Mesenchymal stem cell (in vitro differentiated cells and primary cell): ENCODE measurements around the gene RABL2B.

Experiments
- DNase-seq: peaks from one replicate; pipeline ENCODE4 v3.0.0-alpha.2; 2013
- H2AFZ ChIP-seq: one replicate; pipeline ENCODE4 v1.6.1; 2013; ENCODE audit warnings: low read depth, mild to moderate bottlenecking, control low read depth, inconsistent platforms, low read length, moderate library complexity
- H2AK5ac ChIP-seq: 2 replicates; pipeline ENCODE4 v1.6.1; 2013; ENCODE audit warnings: low read length, moderate library complexity, mild to moderate bottlenecking, inconsistent platforms; ENCODE audit not compliant: severe bottlenecking
- H2BK120ac ChIP-seq: one replicate; pipeline ENCODE4 v1.6.1; 2013; ENCODE audit warnings: low read depth, mild to moderate bottlenecking, inconsistent platforms, low read length, moderate library complexity
- H2BK12ac ChIP-seq, 2 experiments: one replicate each; pipeline ENCODE4 v1.6.1; 2013; ENCODE audit warnings: inconsistent platforms in 2 of 2, low read length in 2 of 2, mild to moderate bottlenecking in 2 of 2, moderate library complexity in 2 of 2, control low read depth in 1 of 2
- H2BK15ac ChIP-seq: one replicate; pipeline ENCODE4 v1.6.1; 2013; ENCODE audit warnings: mild to moderate bottlenecking, low read depth, inconsistent platforms; ENCODE audit not compliant: poor library complexity, severe bottlenecking
- H2BK5ac ChIP-seq: 2 replicates; pipeline ENCODE4 v1.6.1; 2013; ENCODE audit warnings: low read depth, mild to moderate bottlenecking, low read length, control low read depth, inconsistent platforms; ENCODE audit not compliant: poor library complexity, severe bottlenecking
- H3K14ac ChIP-seq, 2 experiments: one replicate each; pipeline ENCODE4 v1.6.1; 2013; ENCODE audit warnings: inconsistent platforms in 2 of 2, low read length in 2 of 2, control low read depth in 1 of 2, mild to moderate bottlenecking in 1 of 2, moderate library complexity in 1 of 2
- H3K18ac ChIP-seq, 2 experiments: one replicate each; pipeline ENCODE4 v1.6.1; 2013; ENCODE audit warnings: inconsistent platforms in 2 of 2, low read length in 2 of 2, control low read depth in 1 of 2, low read depth in 1 of 2, mild to moderate bottlenecking in 1 of 2
- H3K23ac ChIP-seq, 2 experiments: one replicate each; pipeline ENCODE4 v1.6.1; 2013; ENCODE audit warnings: inconsistent platforms in 2 of 2, low read length in 2 of 2, mild to moderate bottlenecking in 2 of 2, moderate library complexity in 2 of 2, control low read depth in 1 of 2
- H3K27ac ChIP-seq: 2 replicates; pipeline ENCODE4 v1.5.1; 2013; ENCODE audit warnings: mild to moderate bottlenecking, moderate library complexity, low read length, control low read depth, inconsistent platforms; ENCODE audit not compliant: poor library complexity, severe bottlenecking
- H3K27me3 ChIP-seq, 2 experiments: 2 replicates each; pipeline versions ENCODE4 v1.6.1 to v1.7.0; 2013; ENCODE audit warnings: low read length in 2 of 2, mild to moderate bottlenecking in 2 of 2, moderate library complexity in 2 of 2, control low read depth in 1 of 2, inconsistent platforms in 1 of 2; ENCODE audit not compliant: control insufficient read depth in 1 of 2, insufficient read depth in 1 of 2
- H3K36me3 ChIP-seq, 2 experiments: 2 replicates each; pipeline versions ENCODE4 v1.6.1 to v1.7.0; 2013; ENCODE audit warnings: low read length in 2 of 2, control low read depth in 1 of 2, inconsistent platforms in 1 of 2, low read depth in 1 of 2, mild to moderate bottlenecking in 1 of 2; ENCODE audit not compliant: insufficient read depth in 2 of 2, control insufficient read depth in 1 of 2
- H3K4ac ChIP-seq, 2 experiments: one replicate each; pipeline ENCODE4 v1.6.1; 2013; ENCODE audit warnings: inconsistent platforms in 2 of 2, low read length in 2 of 2, mild to moderate bottlenecking in 2 of 2, moderate library complexity in 2 of 2, control low read depth in 1 of 2, low read depth in 1 of 2
- H3K4me1 ChIP-seq: 2 replicates; pipeline ENCODE4 v1.6.1; 2013; ENCODE audit warnings: low read depth, low read length, control low read depth; ENCODE audit not compliant: control insufficient read depth, insufficient read depth
- H3K4me2 ChIP-seq: 2 replicates; pipeline ENCODE4 v1.6.1; 2013; ENCODE audit warnings: low read length, mild to moderate bottlenecking, inconsistent platforms; ENCODE audit not compliant: poor library complexity, severe bottlenecking
- H3K4me3 ChIP-seq, 2 experiments: 2 replicates each; pipeline versions ENCODE4 v1.5.1 to v1.7.0; 2013; ENCODE audit warnings: low read length in 2 of 2, mild to moderate bottlenecking in 2 of 2, control low read depth in 1 of 2, low read depth in 1 of 2; ENCODE audit not compliant: insufficient read depth in 1 of 2
- H3K79me1 ChIP-seq: replicated peaks from 2 replicates; pipeline ENCODE4 v1.6.1; 2013; ENCODE audit warnings: mild to moderate bottlenecking, control low read depth, low read length, inconsistent platforms; ENCODE audit not compliant: poor library complexity, severe bottlenecking
- H3K9ac ChIP-seq: 2 replicates; pipeline ENCODE4 v1.7.0; 2013; ENCODE audit warnings: mild to moderate bottlenecking, low read length, moderate library complexity
- H3K9me3 ChIP-seq: 2 replicates; pipeline ENCODE4 v1.7.0; 2013; ENCODE audit warnings: mild to moderate bottlenecking, low read length; ENCODE audit not compliant: control insufficient read depth
- H4K8ac ChIP-seq: one replicate; pipeline ENCODE4 v1.6.1; 2013; ENCODE audit warnings: inconsistent platforms, mild to moderate bottlenecking, low read length, moderate library complexity
- H4K91ac ChIP-seq: one replicate; pipeline ENCODE4 v1.6.1; 2013; ENCODE audit warnings: mild to moderate bottlenecking, low read length, inconsistent platforms
- whole genome bisulfite sequencing: methylation state at CpG from one replicate; pipeline ENCODE4 v1.1.7; 2013; ENCODE audit warnings: mixed read lengths; 5-methylcytosine and 5-hydroxymethylcytosine counted together

Gene RABL2B

GRCh38 chr22:50722048-50722701 lies 61.3 kb downstream of the RABL2B start:
- H3K18ac ChIP-seq: no peak overlapping the region
- no peak overlapping the region for H3K23ac ChIP-seq
- H3K27me3 ChIP-seq: peaks cover 32 to 40% of the 10 kb centered on the region in 2 experiments
- no peak overlapping the region for H3K27ac ChIP-seq
- 95% methylated on average over 33 of the region's 33 CpGs for WGBS
- H3K4me1 ChIP-seq: peaks cover 4% of the 10 kb centered on the region
- no peak overlapping the region for H3K4me2 ChIP-seq
- no peak overlapping the region for H3K4me3 ChIP-seq
- no peaks in the 10 kb centered on the region for H3K79me1 ChIP-seq
- peaks cover 0 to 16% of the 10 kb centered on the region in 2 experiments for H3K36me3 ChIP-seq
- H3K14ac ChIP-seq: no peak overlapping the region
- no peak overlapping the region for H3K4ac ChIP-seq
- no peak overlapping the region for H4K8ac ChIP-seq
- H3K9ac ChIP-seq: no peak overlapping the region
- H3K9me3 ChIP-seq: no peaks in the 10 kb centered on the region
- H2BK12ac ChIP-seq: no peak overlapping the region
- no peak overlapping the region for H2BK15ac ChIP-seq
- no peak overlapping the region for H2AFZ ChIP-seq
- H4K91ac ChIP-seq: no peak overlapping the region
- H2BK120ac ChIP-seq: no peak overlapping the region
- no peak overlapping the region for H2BK5ac ChIP-seq
- DNase-seq: no peak
- H2AK5ac ChIP-seq: no peak overlapping the region

GRCh38 chr22:50721257-50721844 lies 62.1 kb downstream of the RABL2B start:
- Histone ChIP-seq H2AK5ac (no peak overlapping the region), H2AFZ (no peak overlapping the region), H3K4me3 (no peak overlapping the region), H3K27ac (no peak overlapping the region), H2BK120ac (no peak overlapping the region), H3K4me1 (peaks cover 8% of the 10 kb centered on the region), H4K91ac (no peak overlapping the region), H3K18ac (no peak overlapping the region), H3K79me1 (no peaks in the 10 kb centered on the region), H3K9me3 (no peaks in the 10 kb centered on the region), H3K4me2 (no peak overlapping the region), H3K23ac (no peak overlapping the region), H3K4ac (no peak overlapping the region), H3K27me3 (peaks cover 32 to 48% of the 10 kb centered on the region in 2 experiments), H2BK15ac (no peak overlapping the region), H3K9ac (no peak overlapping the region), H4K8ac (no peak overlapping the region), H2BK12ac (no peak overlapping the region), H3K14ac (no peak overlapping the region), H3K36me3 (peaks cover 0 to 16% of the 10 kb centered on the region in 2 experiments), H2BK5ac (no peak overlapping the region)
- no peak for DNase-seq
- 88% methylated on average over 32 of the region's 32 CpGs for WGBS

GRCh38 chr22:50720301-50721256 lies 62.9 kb downstream of the RABL2B start:
- H3K36me3 ChIP-seq: peaks cover 0 to 16% of the 10 kb centered on the region in 2 experiments
- no peak overlapping the region for H3K27ac ChIP-seq
- 23% methylated on average over 104 of the region's 132 CpGs for WGBS
- H2BK15ac ChIP-seq: no peak overlapping the region
- H3K18ac ChIP-seq: no peak overlapping the region
- no peak overlapping the region for H3K14ac ChIP-seq
- no peak overlapping the region for H2BK12ac ChIP-seq
- H3K27me3 ChIP-seq: peaks cover 32 to 49% of the 10 kb centered on the region in 2 experiments
- H4K91ac ChIP-seq: no peak overlapping the region
- H4K8ac ChIP-seq: no peak overlapping the region
- H2BK5ac ChIP-seq: no peak overlapping the region
- DNase-seq: no peak
- H2AFZ ChIP-seq: no peak overlapping the region
- peak overlapping the region; percentile 29 for H3K4me2 ChIP-seq
- no peak overlapping the region for H3K4me3 ChIP-seq
- no peak overlapping the region for H2AK5ac ChIP-seq
- H2BK120ac ChIP-seq: no peak overlapping the region
- peaks cover 8% of the 10 kb centered on the region for H3K4me1 ChIP-seq
- H3K9ac ChIP-seq: no peak overlapping the region
- no peaks in the 10 kb centered on the region for H3K9me3 ChIP-seq
- no peak overlapping the region for H3K4ac ChIP-seq
- H3K23ac ChIP-seq: no peak overlapping the region
- no peaks in the 10 kb centered on the region for H3K79me1 ChIP-seq

GRCh38 chr22:50719814-50720300 lies 63.6 kb downstream of the RABL2B start:
- H3K18ac ChIP-seq: no peak overlapping the region
- H4K8ac ChIP-seq: no peak overlapping the region
- no peak overlapping the region for H3K4me3 ChIP-seq
- H2AK5ac ChIP-seq: no peak overlapping the region
- H3K36me3 ChIP-seq: peaks cover 0 to 9% of the 10 kb centered on the region in 2 experiments
- no peak overlapping the region for H3K4ac ChIP-seq
- H3K4me1 ChIP-seq: peaks cover 8% of the 10 kb centered on the region
- H3K27ac ChIP-seq: no peak overlapping the region
- H3K79me1 ChIP-seq: no peaks in the 10 kb centered on the region
- no peak overlapping the region for H2BK15ac ChIP-seq
- no peak overlapping the region for H3K4me2 ChIP-seq
- H3K14ac ChIP-seq: no peak overlapping the region
- no peak overlapping the region for H2BK5ac ChIP-seq
- WGBS: 23% methylated on average over 35 of the region's 40 CpGs
- no peak overlapping the region for H2BK12ac ChIP-seq
- H3K23ac ChIP-seq: no peak overlapping the region
- DNase-seq: no peak
- H3K9ac ChIP-seq: no peak overlapping the region
- no peaks in the 10 kb centered on the region for H3K9me3 ChIP-seq
- H2BK120ac ChIP-seq: no peak overlapping the region
- H3K27me3 ChIP-seq: peaks cover 32 to 49% of the 10 kb centered on the region in 2 experiments
- H2AFZ ChIP-seq: no peak overlapping the region
- H4K91ac ChIP-seq: no peak overlapping the region
